ENCODE measurements around the gene FOXI1.

GRCh38 chr5:170151097-170151831 lies 45.6 kb downstream of the FOXI1 start:
- no peak for TF ChIP-seq CTCF (IDR thresholded peaks at IDR 0.05)
- no peak for TF ChIP-seq EP300 (IDR thresholded peaks at IDR 0.05)

All from suprapubic skin (tissue), 3 donors.